CD4-positive, alpha-beta memory T cell (primary cell): ENCODE data around the gene AP1M1. TPM values are rescaled to one million over a fixed set of nuclear protein-coding genes. Genes with fewer than 3 reads are reported as not detected.
A peak's percentile ranks its signal among the peaks of the same experiment; 100 is the strongest.

Experiments
- CTCF ChIA-PET: fragments of 350-600 bp; sonication (Branson Sonifier 250); formaldehyde crosslinking; loops from one replicate; lab custom pipeline; 2021; ENCODE audit warnings: inconsistent platforms; ENCODE audit not compliant: partially characterized antibody; lab: Charles Lee
- POLR2A ChIA-PET: fragments of 350-600 bp; sonication (Branson Sonifier 250); formaldehyde crosslinking; loops from one replicate; lab custom pipeline; 2021; ENCODE audit not compliant: partially characterized antibody; lab: Charles Lee
- DNase-seq, 5 donors: peaks; one replicate each; pipeline versions ENCODE4 v3.0.0 to v3.0.0-alpha.2; 2020 to 2022; ENCODE audit warnings: mixed read lengths in 1 of 5
- H3K27ac ChIP-seq: one replicate; pipeline ENCODE4 v1.7.0; 2013; ENCODE audit warnings: low read depth, low read length
- H3K27me3 ChIP-seq: 2 replicates; pipeline ENCODE4 v1.7.0; 2013; ENCODE audit warnings: mild to moderate bottlenecking, low read length, moderate library complexity; ENCODE audit not compliant: insufficient read depth
- H3K36me3 ChIP-seq: 2 replicates; pipeline ENCODE4 v1.7.0; 2013; ENCODE audit warnings: mild to moderate bottlenecking, low read length, moderate library complexity; ENCODE audit not compliant: insufficient read depth
- H3K4me1 ChIP-seq: 2 replicates; pipeline ENCODE4 v1.7.0; 2013; ENCODE audit warnings: mild to moderate bottlenecking, low read length, moderate library complexity; ENCODE audit not compliant: insufficient read depth
- H3K4me3 ChIP-seq, 2 donors: one replicate each; pipeline ENCODE4 v1.7.0; 2013; ENCODE audit warnings: low read length in 2 of 2, mild to moderate bottlenecking in 1 of 2
- H3K9me3 ChIP-seq, 2 donors: one replicate each; pipeline ENCODE4 v1.7.0; 2013; ENCODE audit warnings: low read length in 2 of 2, control low read depth in 1 of 2; ENCODE audit not compliant: control insufficient read depth in 1 of 2
- H3K27ac Mint-ChIP-seq, 7 donors: one replicate each; pipeline ENCODE4 v1.8.0; 2020 to 2021; ENCODE audit warnings: mixed read lengths in 7 of 7, mild to moderate bottlenecking in 6 of 7, inconsistent platforms in 3 of 7, moderate library complexity in 3 of 7
- H3K27me3 Mint-ChIP-seq, 2 donors: one replicate each; pipeline ENCODE4 v1.8.0; 2020 to 2021; ENCODE audit warnings: mixed read lengths in 2 of 2
- H3K36me3 Mint-ChIP-seq, 2 donors: one replicate each; pipeline ENCODE4 v1.8.0; 2020 to 2021; ENCODE audit warnings: mixed read lengths in 2 of 2, inconsistent platforms in 1 of 2, mild to moderate bottlenecking in 1 of 2
- H3K4me1 Mint-ChIP-seq, 4 donors: one replicate each; pipeline ENCODE4 v1.8.0; 2020 to 2021; ENCODE audit warnings: mixed read lengths in 4 of 4, mild to moderate bottlenecking in 1 of 4
- H3K4me3 Mint-ChIP-seq, 8 donors: one replicate each; pipeline ENCODE4 v1.8.0; 2020 to 2021; ENCODE audit warnings: mixed read lengths in 8 of 8, mild to moderate bottlenecking in 7 of 8, moderate library complexity in 6 of 8, inconsistent platforms in 3 of 8
- H3K9me3 Mint-ChIP-seq, 8 donors: one replicate each; pipeline ENCODE4 v1.8.0; 2020 to 2021; ENCODE audit warnings: mixed read lengths in 8 of 8, mild to moderate bottlenecking in 5 of 8, inconsistent platforms in 3 of 8, moderate library complexity in 1 of 8
- intact Hi-C: fragments of 100-400 bp; cut with micrococcal nuclease; formaldehyde crosslinking; loops from one replicate; pipeline ENCODE4 v1.15.1; 2023
- polyA plus RNA-seq, 2 donors: library from polyadenylated mRNA; unstranded; fragments of 300-500 nt; fragmentation: Illumina TruSeq; gene quantifications; one replicate each; pipeline ENCODE4 v1.2.3, GENCODE V29; 2021
- total RNA-seq, 2 experiments: library from RNA; stranded (reverse); gene quantifications; one replicate each; pipeline ENCODE4 v1.2.3, GENCODE V29; 2021

Gene AP1M1
- total and polyA plus RNA-seq, 4 experiments from 2014 or later, result 107 to 147 (median 117) TPM

- peaks cover 0 to 14% of the 10 kb centered on the region in 2 donors for H3K9me3 ChIP-seq
- DNase-seq, result no peak
- no peaks in the 10 kb centered on the region for H3K27me3 Mint-ChIP-seq
- peak overlapping the region in 1 of 7 donors; percentile 37 for H3K27ac Mint-ChIP-seq
- intact Hi-C loops, result no loop called here
- no peak overlapping the region for H3K4me3 Mint-ChIP-seq
- H3K36me3 ChIP-seq, result peaks cover 73% of the 10 kb centered on the region
- CTCF ChIA-PET, result interaction anchor here (1.0 kb wide), 1 partner anchor 161 kb away, joined by 3 read pairs; no protein-coding TSS in a partner anchor
- H3K4me1 Mint-ChIP-seq, result no peaks in the 10 kb centered on the region
- H3K4me1 ChIP-seq, result no peaks in the 10 kb centered on the region
- POLR2A ChIA-PET, result no interaction called here
- H3K36me3 Mint-ChIP-seq, result peaks cover 42 to 56% of the 10 kb centered on the region in 2 donors
- H3K27me3 ChIP-seq, result no peaks in the 10 kb centered on the region
- H3K9me3 Mint-ChIP-seq, result peaks cover 0 to 22% (median 16%) of the 10 kb centered on the region in 8 donors
- no peak overlapping the region for H3K27ac ChIP-seq
- no peak overlapping the region for H3K4me3 ChIP-seq
Measured at GRCh38 chr19:16225279-16226183, 27.8 kb downstream of the AP1M1 start.

GRCh38 chr19:16226184-16226591, 28.5 kb downstream of the AP1M1 start:
- H3K27me3 Mint-ChIP-seq, result no peaks in the 10 kb centered on the region
- Histone ChIP-seq H3K36me3 (peaks cover 70% of the 10 kb centered on the region), H3K27ac (no peak overlapping the region), H3K9me3 (peaks cover 0 to 7% of the 10 kb centered on the region in 2 donors), H3K27me3 (no peaks in the 10 kb centered on the region), H3K4me1 (no peaks in the 10 kb centered on the region), H3K4me3 (no peak overlapping the region)
- peaks cover 39 to 53% of the 10 kb centered on the region in 2 donors for H3K36me3 Mint-ChIP-seq
- H3K4me1 Mint-ChIP-seq, result no peaks in the 10 kb centered on the region
- H3K4me3 Mint-ChIP-seq, result no peak overlapping the region
- intact Hi-C loops, result no loop called here
- ChIA-PET CTCF (no interaction called here), POLR2A (no interaction called here)
- H3K27ac Mint-ChIP-seq, result no peak overlapping the region
- H3K9me3 Mint-ChIP-seq, result peaks cover 0 to 16% (median 9%) of the 10 kb centered on the region in 8 donors
- DNase-seq, result no peak

GRCh38 chr19:16226878-16227836, 29.4 kb downstream of the AP1M1 start:
- Mint-ChIP-seq H3K4me1 (no peaks in the 10 kb centered on the region), H3K4me3 (no peak overlapping the region), H3K9me3 (peaks cover 0 to 6% (median 4%) of the 10 kb centered on the region in 8 donors), H3K27me3 (no peaks in the 10 kb centered on the region), H3K36me3 (peaks cover 36 to 52% of the 10 kb centered on the region in 2 donors), H3K27ac (peak overlapping the region in 2 of 7 donors; percentile 18 to 48)
- Histone ChIP-seq H3K4me3 (no peak overlapping the region), H3K4me1 (no peaks in the 10 kb centered on the region), H3K9me3 (no peaks in the 10 kb centered on the region), H3K36me3 (peaks cover 77% of the 10 kb centered on the region), H3K27me3 (no peaks in the 10 kb centered on the region), H3K27ac (no peak overlapping the region)
- intact Hi-C loops, result no loop called here
- ChIA-PET CTCF (no interaction called here), POLR2A (no interaction called here)
- no peak for DNase-seq

GRCh38 chr19:16227837-16228636, 30.3 kb downstream of the AP1M1 start:
- no peaks in the 10 kb centered on the region for H3K4me1 ChIP-seq
- peaks cover 73% of the 10 kb centered on the region for H3K36me3 ChIP-seq
- H3K9me3 ChIP-seq, result no peaks in the 10 kb centered on the region
- Mint-ChIP-seq H3K27me3 (no peaks in the 10 kb centered on the region), H3K36me3 (peaks cover 31 to 51% of the 10 kb centered on the region in 2 donors), H3K4me1 (peaks cover 0 to 1% (median 0%) of the 10 kb centered on the region in 4 donors), H3K27ac (peak overlapping the region in 1 of 7 donors; percentile 70), H3K9me3 (peaks cover 0 to 4% (median 0%) of the 10 kb centered on the region in 8 donors), H3K4me3 (no peak overlapping the region)
- no peaks in the 10 kb centered on the region for H3K27me3 ChIP-seq
- ChIA-PET POLR2A (no interaction called here), CTCF (no interaction called here)
- intact Hi-C loops, result no loop called here
- no peak overlapping the region for H3K4me3 ChIP-seq
- H3K27ac ChIP-seq, result no peak overlapping the region
- DNase-seq, result no peak

GRCh38 chr19:16228637-16229321, 31.1 kb downstream of the AP1M1 start:
- Histone ChIP-seq H3K27me3 (no peaks in the 10 kb centered on the region), H3K4me1 (no peaks in the 10 kb centered on the region), H3K36me3 (peaks cover 66% of the 10 kb centered on the region), H3K27ac (no peak overlapping the region), H3K4me3 (no peak overlapping the region), H3K9me3 (no peaks in the 10 kb centered on the region)
- H3K27me3 Mint-ChIP-seq, result no peaks in the 10 kb centered on the region
- intact Hi-C loops, result no loop called here
- peaks cover 24 to 49% of the 10 kb centered on the region in 2 donors for H3K36me3 Mint-ChIP-seq
- DNase-seq, result no peak
- no peak overlapping the region for H3K4me3 Mint-ChIP-seq
- H3K4me1 Mint-ChIP-seq, result peaks cover 0 to 1% (median 0%) of the 10 kb centered on the region in 4 donors
- peaks cover 0 to 2% (median 0%) of the 10 kb centered on the region in 8 donors for H3K9me3 Mint-ChIP-seq
- peak overlapping the region in 1 of 7 donors; percentile 70 for H3K27ac Mint-ChIP-seq
- POLR2A ChIA-PET, result no interaction called here
- CTCF ChIA-PET, result no interaction called here

- Mint-ChIP-seq H3K27ac (peak overlapping the region in 2 of 7 donors; percentile 6 to 35), H3K4me1 (peaks cover 0 to 1% (median 0%) of the 10 kb centered on the region in 4 donors), H3K36me3 (peaks cover 20 to 48% of the 10 kb centered on the region in 2 donors), H3K9me3 (no peaks in the 10 kb centered on the region), H3K27me3 (no peaks in the 10 kb centered on the region), H3K4me3 (no peak overlapping the region)
- Histone ChIP-seq H3K27ac (no peak overlapping the region), H3K27me3 (no peaks in the 10 kb centered on the region), H3K4me1 (no peaks in the 10 kb centered on the region), H3K4me3 (no peak overlapping the region), H3K9me3 (no peaks in the 10 kb centered on the region), H3K36me3 (peaks cover 64% of the 10 kb centered on the region)
- no peak for DNase-seq
- intact Hi-C loops, result no loop called here
- ChIA-PET POLR2A (no interaction called here), CTCF (no interaction called here)
Measured at GRCh38 chr19:16229322-16229641, 31.6 kb downstream of the AP1M1 start.
